ENCODE data around the gene PAQR5.
"Not testable (repeated sequence)": the region's sequence is repeated elsewhere in the genome, so short reads cannot be mapped to it uniquely, and the experiment has no call there.

PAQR5 gene

DNA sequence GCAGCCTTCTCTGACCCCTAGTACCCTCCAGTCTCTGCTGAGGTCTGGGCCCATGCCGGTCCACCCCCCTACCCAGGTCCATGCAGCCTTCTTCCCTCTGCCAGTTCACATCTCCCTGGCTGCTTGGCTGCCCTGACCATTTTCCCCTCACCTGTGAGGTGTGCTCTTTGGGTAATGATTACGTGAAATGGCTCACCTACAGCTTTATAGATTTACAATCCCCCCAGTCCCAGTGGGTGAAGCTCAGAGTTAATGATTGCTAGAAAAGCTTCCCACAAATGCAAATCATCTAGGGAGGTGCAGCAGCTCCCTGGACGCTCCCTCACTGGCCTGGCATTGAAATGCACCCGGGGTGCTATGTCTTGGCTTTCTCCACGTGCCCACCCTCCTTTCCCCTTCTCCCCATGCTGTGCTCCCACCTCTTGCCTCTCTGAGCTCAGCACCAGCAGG is 18.7 kb downstream of the PAQR5 start:
- peak; percentile 88 for DNase-seq

GRCh38 chr15:69318033-69318432 is 19.3 kb downstream of the PAQR5 start:
- DNase-seq: no peak

DNA sequence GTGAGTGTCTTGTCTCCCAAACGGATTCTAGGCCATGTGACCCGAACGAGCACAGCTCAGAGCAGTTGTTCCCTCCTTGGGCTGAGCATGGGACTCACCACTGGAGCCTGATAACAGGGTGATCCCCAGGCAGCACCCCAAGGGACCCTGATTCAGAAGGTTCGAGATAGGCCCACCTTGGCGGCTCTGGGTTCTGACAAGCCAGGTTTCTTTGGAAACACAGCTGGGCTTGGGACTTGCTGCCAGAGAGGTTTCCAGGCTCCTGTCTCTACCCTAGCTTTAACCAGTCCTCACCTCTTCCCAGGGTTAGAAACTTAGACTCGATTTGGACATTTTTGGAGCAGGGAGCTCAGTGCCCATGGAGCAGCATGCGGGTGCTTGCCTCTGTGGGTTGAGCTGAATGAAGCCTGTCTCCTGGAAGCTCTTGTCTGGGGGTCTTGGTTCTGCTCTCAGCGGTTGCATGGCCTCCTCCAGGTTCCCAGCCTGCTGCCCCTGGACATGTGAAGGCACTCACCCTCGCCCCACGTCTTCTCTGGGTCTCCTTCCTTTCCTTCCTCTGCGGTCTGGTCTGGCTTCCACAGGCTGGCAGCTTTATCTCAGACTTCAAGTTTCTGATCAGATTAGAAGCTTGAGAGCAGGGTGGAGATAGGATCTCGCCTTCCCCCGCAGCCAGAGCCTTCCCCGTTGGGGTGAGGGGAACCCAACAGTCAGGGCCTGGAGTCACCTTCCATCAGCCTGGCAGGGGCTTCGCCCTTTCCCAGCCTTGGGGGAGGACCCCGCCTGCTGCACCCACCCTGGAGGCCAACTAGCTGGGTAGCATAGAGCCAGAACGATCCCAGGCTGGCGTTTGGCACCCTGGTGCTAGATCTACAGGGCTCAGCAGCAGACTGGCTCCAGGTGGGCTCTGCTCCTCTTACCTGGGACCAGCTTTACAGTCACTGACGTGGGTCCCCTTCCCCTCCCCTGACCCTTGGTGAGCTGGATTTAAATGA is 21.0 kb downstream of the PAQR5 start:
- DNase-seq: no peak

DNA sequence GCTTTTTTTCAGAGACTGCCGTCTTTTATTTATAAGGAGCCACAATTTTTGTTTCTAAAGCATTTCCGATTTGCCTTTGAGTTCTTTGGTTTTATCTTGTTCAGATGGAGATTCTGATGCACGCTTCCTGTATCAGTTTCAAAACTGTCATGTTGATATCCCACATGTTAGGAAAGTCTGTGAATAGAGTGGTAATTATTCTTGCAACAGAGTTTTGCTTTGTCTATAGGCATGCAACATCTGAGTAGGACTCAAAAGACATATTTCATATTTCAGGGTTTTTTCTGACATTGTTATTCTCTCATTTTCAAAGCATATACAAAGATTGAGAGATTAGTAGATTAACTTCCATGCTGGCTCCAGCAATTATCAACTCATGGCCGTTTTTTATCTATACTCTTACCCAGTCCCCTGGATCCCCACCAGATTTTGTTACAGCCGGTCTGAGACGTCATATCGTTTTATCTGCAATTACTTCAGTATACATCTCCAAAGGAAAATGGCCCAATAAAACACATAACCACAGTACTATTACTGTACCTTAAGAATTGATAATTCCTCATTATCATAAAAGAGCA is 22.4 kb downstream of the PAQR5 start:
- DNase-seq: no peak

DNA sequence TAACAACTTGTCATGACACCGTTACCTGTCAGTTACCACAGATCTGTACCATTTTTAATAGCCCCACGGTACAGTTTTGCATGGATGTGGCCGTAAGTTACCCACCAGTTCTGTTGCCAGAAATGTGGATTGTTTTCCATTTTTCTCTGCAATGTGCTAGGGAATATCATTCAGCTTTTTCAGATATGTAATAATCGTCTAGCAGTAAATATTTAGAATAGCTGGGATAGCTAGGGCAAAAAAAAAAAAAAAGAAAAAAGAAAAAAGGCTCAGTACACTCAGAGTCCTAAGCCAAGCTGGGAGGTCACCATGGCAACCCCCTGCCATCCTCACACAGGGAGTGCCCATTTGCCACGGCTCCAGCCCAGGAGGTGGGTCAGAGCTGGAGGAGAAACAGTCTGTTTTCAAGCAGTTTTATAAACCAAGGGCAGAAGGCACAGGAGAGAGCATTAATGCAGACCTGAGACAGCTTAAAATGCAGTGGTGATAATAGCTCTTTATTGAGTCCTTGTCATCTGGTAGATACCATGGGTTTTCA is 25.2 kb downstream of the PAQR5 start:
- DNase-seq: no peak

DNA sequence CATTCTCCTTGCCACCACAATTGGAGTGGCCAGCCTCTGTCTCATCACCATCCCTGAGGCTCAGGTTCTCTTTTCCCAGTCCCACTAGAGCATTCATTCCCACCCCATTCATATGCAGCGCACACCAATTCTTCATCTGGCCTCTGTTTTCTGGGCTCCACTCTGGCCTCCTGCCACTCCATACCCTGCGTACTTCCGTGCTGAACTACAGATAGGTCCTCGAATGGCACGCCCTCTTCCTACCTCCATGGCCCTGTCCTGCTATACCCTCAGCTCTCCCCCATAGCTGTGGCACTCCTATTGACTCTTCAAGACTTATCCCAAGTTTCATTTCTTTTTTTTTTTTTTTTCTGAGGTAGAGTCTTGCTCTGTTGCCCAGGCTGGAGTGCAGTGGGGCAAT is 25.9 kb downstream of the PAQR5 start:
- DNase-seq: no peak

GRCh38 chr15:69325456-69325971 is 26.8 kb downstream of the PAQR5 start:
- peak; percentile 68 for DNase-seq

GRCh38 chr15:69328080-69328479 is 29.4 kb downstream of the PAQR5 start:
- no peak for DNase-seq

DNA sequence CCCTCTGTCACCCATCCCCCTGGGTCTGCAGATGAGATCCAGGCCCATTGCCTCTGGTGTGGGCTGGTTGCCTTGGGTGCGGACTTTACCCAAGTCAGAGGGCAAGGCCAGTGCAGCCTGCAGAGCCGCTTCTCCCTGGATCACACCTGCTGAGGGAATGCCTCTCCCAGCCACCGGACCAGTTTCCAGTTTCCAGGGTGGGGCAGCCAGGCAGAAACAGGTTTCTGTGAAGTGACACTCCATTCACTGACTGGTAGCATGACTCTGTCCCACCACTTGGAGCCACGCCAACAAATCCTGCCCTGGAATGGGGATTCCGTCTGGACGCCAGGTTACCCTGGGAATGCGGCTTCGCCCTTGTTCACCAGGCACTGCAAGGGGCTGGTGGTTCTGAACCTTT is 30.0 kb downstream of the PAQR5 start:
- peak; percentile 9 for DNase-seq

DNA sequence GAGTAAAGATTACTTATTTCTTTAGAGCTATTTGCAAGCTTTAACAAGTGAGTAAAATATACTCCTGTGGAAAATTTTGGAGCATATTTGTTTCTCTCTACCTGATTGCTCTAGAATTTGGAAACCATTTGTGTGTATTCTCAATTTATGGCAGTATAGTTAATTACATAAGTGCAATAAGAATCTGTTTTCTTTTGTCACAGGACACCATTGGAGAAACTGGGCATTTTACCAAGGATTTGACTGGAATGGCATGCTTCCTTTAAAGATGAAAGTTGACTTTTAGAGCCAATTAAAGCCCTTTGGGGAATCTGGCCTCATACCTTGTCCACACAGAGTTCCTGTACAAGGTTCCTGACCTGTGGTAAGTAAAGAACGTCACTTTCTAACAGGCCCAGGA is 38.4 kb downstream of the PAQR5 start:
- DNase-seq: no peak

GRCh38 chr15:69338535-69339213 is 40.0 kb downstream of the PAQR5 start:
- DNase-seq: no peak

- DNase-seq: not testable (repeated sequence)
Observed at GRCh38 chr15:69339214-69339543, 40.5 kb downstream of the PAQR5 start.

- DNase-seq: no peak
Observed at GRCh38 chr15:69340243-69340900, 41.7 kb downstream of the PAQR5 start.

GRCh38 chr15:69341356-69341755 is 42.6 kb downstream of the PAQR5 start:
- no peak for DNase-seq

DNA sequence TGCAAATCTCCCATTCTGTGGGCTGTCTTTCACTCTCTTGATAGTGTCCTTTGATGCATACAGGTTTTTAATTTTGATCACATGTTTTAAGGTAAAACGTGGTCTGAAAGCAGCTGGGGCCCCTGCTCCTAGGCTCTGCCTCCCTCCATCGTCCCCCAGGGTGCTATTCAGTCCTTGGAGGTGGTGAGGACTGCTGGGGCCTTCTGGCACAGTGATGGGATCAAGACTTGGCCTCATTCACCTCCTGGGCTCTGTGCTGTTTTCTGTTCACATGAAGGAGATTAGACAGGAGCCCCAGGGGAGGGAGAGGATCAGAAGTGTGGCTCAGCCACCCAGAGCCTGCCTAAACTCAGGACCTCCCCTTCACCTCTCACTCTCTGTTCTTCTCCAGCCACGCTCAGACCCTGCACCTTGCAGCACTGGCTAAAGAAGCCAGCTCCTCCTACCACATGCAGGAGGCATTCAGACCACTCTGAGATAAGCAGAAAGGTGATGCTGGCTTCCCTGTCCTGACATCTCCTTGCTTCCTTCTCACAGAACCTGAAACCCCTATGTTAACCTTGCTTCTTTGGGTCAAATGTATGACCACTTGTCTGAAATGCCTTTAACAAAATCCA is 43.9 kb downstream of the PAQR5 start:
- no peak for DNase-seq

DNA sequence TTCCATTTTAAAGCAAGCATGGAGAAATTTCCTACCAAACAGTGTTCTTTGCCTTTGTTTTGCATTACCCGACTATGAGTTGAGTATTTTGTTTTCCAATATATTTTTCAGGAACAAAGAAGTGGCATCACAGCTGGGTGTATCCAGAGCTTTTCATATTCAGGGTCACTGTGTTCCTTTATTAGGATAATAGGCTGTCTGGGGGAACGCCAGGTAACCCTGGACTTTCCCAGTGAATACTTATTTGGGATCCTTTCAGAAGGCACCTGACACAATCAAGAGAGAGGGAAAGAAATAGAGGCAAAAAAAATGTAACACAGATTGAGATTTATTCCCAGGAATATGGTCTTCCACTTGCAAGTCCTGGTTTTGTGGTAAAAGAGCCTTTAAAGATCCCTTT is 44.4 kb downstream of the PAQR5 start:
- DNase-seq: no peak

GRCh38 chr15:69344238-69344637 is 45.5 kb downstream of the PAQR5 start:
- DNase-seq: no peak

DNA sequence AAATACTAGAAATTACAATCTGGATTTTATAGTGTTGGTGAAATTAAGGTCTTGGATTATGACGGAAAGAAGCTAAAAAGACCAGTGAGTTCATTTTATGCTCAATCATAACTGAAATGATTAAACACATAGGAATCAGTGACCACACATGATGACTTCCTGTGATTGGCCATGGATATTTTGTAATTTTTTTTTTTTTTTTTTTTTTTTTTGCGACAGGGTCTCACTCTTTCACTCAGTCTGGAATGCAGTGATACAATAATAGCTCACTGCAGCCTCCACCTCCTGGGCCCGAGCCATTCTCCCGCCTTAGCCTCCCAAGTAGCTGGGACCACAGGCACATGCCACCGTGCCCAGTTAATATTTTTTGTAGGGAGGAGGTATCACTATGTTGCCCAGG is 47.4 kb downstream of the PAQR5 start:
- DNase-seq: no peak

DNA sequence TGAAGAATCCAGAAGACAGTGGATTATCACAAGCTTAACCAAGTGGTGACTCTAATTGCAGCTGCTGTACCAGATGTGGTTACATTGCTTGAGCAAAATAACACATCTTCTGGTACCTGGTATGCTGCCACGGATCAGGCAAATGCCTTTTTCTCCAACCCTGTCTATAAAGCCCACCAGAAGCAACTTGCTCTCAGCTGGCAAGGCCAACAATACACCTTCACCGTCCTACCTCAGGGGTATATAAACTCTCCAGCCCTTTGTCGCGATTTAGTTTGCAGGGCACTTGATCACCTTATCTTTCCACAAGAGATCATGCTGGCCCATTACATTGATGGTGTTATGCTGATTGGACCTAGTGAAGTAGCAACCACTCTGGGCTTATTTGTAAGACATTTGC is 52.6 kb downstream of the PAQR5 start:
- DNase-seq: no peak

- no peak for DNase-seq
Observed at GRCh38 chr15:69351884-69352283, 53.2 kb downstream of the PAQR5 start.

- no peak for DNase-seq
Observed at GRCh38 chr15:69357773-69358771, 59.4 kb downstream of the PAQR5 start.

Data from NCI-H526 treated with DMSO at 0.1 percent for 48 hours (cell line).